ENCODE data around the gene ANKRD39.
A peak's percentile ranks its signal among the peaks of the same experiment; 100 is the strongest.

The ANKRD39 gene

GRCh38 chr2:96830044-96830562 is 27.7 kb downstream of the ANKRD39 start:
- Histone ChIP-seq H3K9me3 (ENCODE audit: control insufficient read depth in 1 of 2, low read length in 2 of 2) (no peaks in the 10 kb centered on the region), H3K9ac (ENCODE audit: low read depth in 1 of 2, low read length in 2 of 2) (no peak overlapping the region), H3K27ac (ENCODE audit: low read depth, low read length) (no peak overlapping the region), H3K27me3 (ENCODE audit: control insufficient read depth in 1 of 2, insufficient read depth in 2 of 2, low read length in 2 of 2) (no peaks in the 10 kb centered on the region), H3K36me3 (ENCODE audit: control insufficient read depth in 1 of 2, insufficient read depth in 2 of 2, low read length in 2 of 2) (peaks cover 56 to 92% of the 10 kb centered on the region in 2 donors), H3K4me3 (ENCODE audit: low read depth in 1 of 2, low read length in 2 of 2) (no peak overlapping the region), H3K4me1 (ENCODE audit: control insufficient read depth in 1 of 2, insufficient read depth in 2 of 2, low read length in 2 of 2) (peaks cover 11 to 16% of the 10 kb centered on the region in 2 donors)

- Histone ChIP-seq H3K4me1 (ENCODE audit: control insufficient read depth in 1 of 2, insufficient read depth in 2 of 2, low read length in 2 of 2) (peaks cover 16% of the 10 kb centered on the region in 2 donors), H3K4me3 (ENCODE audit: low read depth in 1 of 2, low read length in 2 of 2) (no peak overlapping the region), H3K9me3 (ENCODE audit: control insufficient read depth in 1 of 2, low read length in 2 of 2) (no peaks in the 10 kb centered on the region), H3K9ac (ENCODE audit: low read depth in 1 of 2, low read length in 2 of 2) (no peak overlapping the region), H3K27ac (ENCODE audit: low read depth, low read length) (no peak overlapping the region), H3K36me3 (ENCODE audit: control insufficient read depth in 1 of 2, insufficient read depth in 2 of 2, low read length in 2 of 2) (peaks cover 57 to 90% of the 10 kb centered on the region in 2 donors), H3K27me3 (ENCODE audit: control insufficient read depth in 1 of 2, insufficient read depth in 2 of 2, low read length in 2 of 2) (no peaks in the 10 kb centered on the region)
Measured at GRCh38 chr2:96828874-96829273, 28.9 kb downstream of the ANKRD39 start.

GRCh38 chr2:96828436-96828835 is 29.4 kb downstream of the ANKRD39 start:
- Histone ChIP-seq H3K9me3 (ENCODE audit: control insufficient read depth in 1 of 2, low read length in 2 of 2) (no peaks in the 10 kb centered on the region), H3K36me3 (ENCODE audit: control insufficient read depth in 1 of 2, insufficient read depth in 2 of 2, low read length in 2 of 2) (peaks cover 57 to 91% of the 10 kb centered on the region in 2 donors), H3K9ac (ENCODE audit: low read depth in 1 of 2, low read length in 2 of 2) (no peak overlapping the region), H3K27me3 (ENCODE audit: control insufficient read depth in 1 of 2, insufficient read depth in 2 of 2, low read length in 2 of 2) (no peaks in the 10 kb centered on the region), H3K4me1 (ENCODE audit: control insufficient read depth in 1 of 2, insufficient read depth in 2 of 2, low read length in 2 of 2) (peaks cover 16 to 20% of the 10 kb centered on the region in 2 donors), H3K27ac (ENCODE audit: low read depth, low read length) (no peak overlapping the region), H3K4me3 (ENCODE audit: low read depth in 1 of 2, low read length in 2 of 2) (no peak overlapping the region)

- Histone ChIP-seq H3K36me3 (ENCODE audit: control insufficient read depth in 1 of 2, insufficient read depth in 2 of 2, low read length in 2 of 2) (peaks cover 50 to 85% of the 10 kb centered on the region in 2 donors), H3K27ac (ENCODE audit: low read depth, low read length) (no peak overlapping the region), H3K9ac (ENCODE audit: low read depth in 1 of 2, low read length in 2 of 2) (no peak overlapping the region), H3K9me3 (ENCODE audit: control insufficient read depth in 1 of 2, low read length in 2 of 2) (no peaks in the 10 kb centered on the region), H3K4me1 (ENCODE audit: control insufficient read depth in 1 of 2, insufficient read depth in 2 of 2, low read length in 2 of 2) (peaks cover 15 to 18% of the 10 kb centered on the region in 2 donors), H3K27me3 (ENCODE audit: control insufficient read depth in 1 of 2, insufficient read depth in 2 of 2, low read length in 2 of 2) (no peaks in the 10 kb centered on the region), H3K4me3 (ENCODE audit: low read depth in 1 of 2, low read length in 2 of 2) (no peak overlapping the region)
Measured at GRCh38 chr2:96826546-96827278, 31.1 kb downstream of the ANKRD39 start.

GRCh38 chr2:96825057-96825456 is 32.8 kb downstream of the ANKRD39 start:
- H3K27ac ChIP-seq (ENCODE audit: low read depth, low read length) = no peak overlapping the region
- no peaks in the 10 kb centered on the region for H3K9me3 ChIP-seq (ENCODE audit: control insufficient read depth in 1 of 2, low read length in 2 of 2)
- H3K4me1 ChIP-seq (ENCODE audit: control insufficient read depth in 1 of 2, insufficient read depth in 2 of 2, low read length in 2 of 2) = peaks cover 30 to 31% of the 10 kb centered on the region in 2 donors
- H3K36me3 ChIP-seq (ENCODE audit: control insufficient read depth in 1 of 2, insufficient read depth in 2 of 2, low read length in 2 of 2) = peaks cover 40 to 69% of the 10 kb centered on the region in 2 donors
- no peak overlapping the region for H3K9ac ChIP-seq (ENCODE audit: low read depth in 1 of 2, low read length in 2 of 2)
- no peak overlapping the region for H3K4me3 ChIP-seq (ENCODE audit: low read depth in 1 of 2, low read length in 2 of 2)
- H3K27me3 ChIP-seq (ENCODE audit: control insufficient read depth in 1 of 2, insufficient read depth in 2 of 2, low read length in 2 of 2) = no peaks in the 10 kb centered on the region

GRCh38 chr2:96824079-96824870 is 33.5 kb downstream of the ANKRD39 start:
- Histone ChIP-seq H3K9ac (ENCODE audit: low read depth in 1 of 2, low read length in 2 of 2) (no peak overlapping the region), H3K27me3 (ENCODE audit: control insufficient read depth in 1 of 2, insufficient read depth in 2 of 2, low read length in 2 of 2) (no peaks in the 10 kb centered on the region), H3K9me3 (ENCODE audit: control insufficient read depth in 1 of 2, low read length in 2 of 2) (no peaks in the 10 kb centered on the region), H3K4me1 (ENCODE audit: control insufficient read depth in 1 of 2, insufficient read depth in 2 of 2, low read length in 2 of 2) (peaks cover 38 to 39% of the 10 kb centered on the region in 2 donors), H3K27ac (ENCODE audit: low read depth, low read length) (no peak overlapping the region), H3K4me3 (ENCODE audit: low read depth in 1 of 2, low read length in 2 of 2) (no peak overlapping the region), H3K36me3 (ENCODE audit: control insufficient read depth in 1 of 2, insufficient read depth in 2 of 2, low read length in 2 of 2) (peaks cover 36 to 61% of the 10 kb centered on the region in 2 donors)

- Histone ChIP-seq H3K9ac (ENCODE audit: low read depth in 1 of 2, low read length in 2 of 2) (no peak overlapping the region), H3K27me3 (ENCODE audit: control insufficient read depth in 1 of 2, insufficient read depth in 2 of 2, low read length in 2 of 2) (no peaks in the 10 kb centered on the region), H3K9me3 (ENCODE audit: control insufficient read depth in 1 of 2, low read length in 2 of 2) (no peaks in the 10 kb centered on the region), H3K4me1 (ENCODE audit: control insufficient read depth in 1 of 2, insufficient read depth in 2 of 2, low read length in 2 of 2) (peaks cover 49 to 50% of the 10 kb centered on the region in 2 donors), H3K27ac (ENCODE audit: low read depth, low read length) (no peak overlapping the region), H3K36me3 (ENCODE audit: control insufficient read depth in 1 of 2, insufficient read depth in 2 of 2, low read length in 2 of 2) (peaks cover 29 to 52% of the 10 kb centered on the region in 2 donors), H3K4me3 (ENCODE audit: low read depth in 1 of 2, low read length in 2 of 2) (no peak overlapping the region)
Measured at GRCh38 chr2:96823198-96823597, 34.6 kb downstream of the ANKRD39 start.

GRCh38 chr2:96822786-96823185 is 35.0 kb downstream of the ANKRD39 start:
- Histone ChIP-seq H3K4me3 (ENCODE audit: low read depth in 1 of 2, low read length in 2 of 2) (no peak overlapping the region), H3K36me3 (ENCODE audit: control insufficient read depth in 1 of 2, insufficient read depth in 2 of 2, low read length in 2 of 2) (peaks cover 25 to 48% of the 10 kb centered on the region in 2 donors), H3K9me3 (ENCODE audit: control insufficient read depth in 1 of 2, low read length in 2 of 2) (no peaks in the 10 kb centered on the region), H3K27me3 (ENCODE audit: control insufficient read depth in 1 of 2, insufficient read depth in 2 of 2, low read length in 2 of 2) (no peaks in the 10 kb centered on the region), H3K4me1 (ENCODE audit: control insufficient read depth in 1 of 2, insufficient read depth in 2 of 2, low read length in 2 of 2) (peaks cover 51 to 54% of the 10 kb centered on the region in 2 donors), H3K9ac (ENCODE audit: low read depth in 1 of 2, low read length in 2 of 2) (no peak overlapping the region), H3K27ac (ENCODE audit: low read depth, low read length) (no peak overlapping the region)

GRCh38 chr2:96821113-96821675 is 36.6 kb downstream of the ANKRD39 start:
- peaks cover 13 to 32% of the 10 kb centered on the region in 2 donors for H3K36me3 ChIP-seq (ENCODE audit: control insufficient read depth in 1 of 2, insufficient read depth in 2 of 2, low read length in 2 of 2)
- H3K27ac ChIP-seq (ENCODE audit: low read depth, low read length) = peak overlapping the region; percentile 24
- peak overlapping the region; percentile 12 to 42 for H3K9ac ChIP-seq (ENCODE audit: low read depth in 1 of 2, low read length in 2 of 2)
- no peaks in the 10 kb centered on the region for H3K9me3 ChIP-seq (ENCODE audit: control insufficient read depth in 1 of 2, low read length in 2 of 2)
- H3K4me1 ChIP-seq (ENCODE audit: control insufficient read depth in 1 of 2, insufficient read depth in 2 of 2, low read length in 2 of 2) = peaks cover 59 to 62% of the 10 kb centered on the region in 2 donors
- peak overlapping the region; percentile 69 to 82 for H3K4me3 ChIP-seq (ENCODE audit: low read depth in 1 of 2, low read length in 2 of 2)
- no peaks in the 10 kb centered on the region for H3K27me3 ChIP-seq (ENCODE audit: control insufficient read depth in 1 of 2, insufficient read depth in 2 of 2, low read length in 2 of 2)
